Measurements from ENCODE around the gene PIP4K2B. TPM values are rescaled to one million over a fixed set of nuclear protein-coding genes. Genes with fewer than 3 reads are reported as not detected.

PIP4K2B gene
- total and polyA plus RNA-seq, 9 of the 15 experiments (the other 6 are each of a cell fraction or from before 2014, with no cell fraction given) = 3.7 to 29.9 (median 23.0) TPM

DNA sequence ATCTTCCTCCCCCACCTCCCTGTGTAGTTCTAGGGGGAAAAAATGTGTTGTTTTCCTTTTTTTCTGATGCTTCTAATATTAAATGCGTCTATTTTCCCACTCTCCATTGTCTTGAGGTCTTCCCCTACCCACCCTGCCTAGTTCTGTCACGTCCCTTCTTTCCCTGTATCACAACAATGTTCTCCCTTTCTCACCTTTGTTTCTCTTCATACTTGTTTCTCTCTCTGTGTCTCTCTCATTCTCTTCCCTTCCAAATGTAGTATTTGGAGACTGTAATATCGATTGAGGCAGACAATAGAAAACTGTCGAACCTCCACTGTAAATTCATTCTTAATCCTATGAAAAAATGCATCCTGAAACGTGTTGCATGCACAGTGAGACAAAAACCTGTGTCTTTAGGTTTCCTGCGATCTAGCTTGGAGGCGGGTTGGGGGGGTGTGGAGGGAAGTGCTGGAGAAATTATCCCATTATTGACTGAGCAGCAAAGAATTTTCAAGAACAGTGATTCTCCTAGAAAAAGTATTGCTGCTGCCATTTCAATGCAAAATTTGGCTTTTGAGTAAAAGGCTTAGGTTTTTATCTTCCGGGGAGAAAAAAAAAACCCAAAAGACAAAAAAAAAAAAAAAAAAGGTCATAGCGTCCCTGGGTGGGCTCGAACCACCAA lies 48.1 kb downstream of the PIP4K2B start (continued):
- TF ChIP-seq, protein P1, sequence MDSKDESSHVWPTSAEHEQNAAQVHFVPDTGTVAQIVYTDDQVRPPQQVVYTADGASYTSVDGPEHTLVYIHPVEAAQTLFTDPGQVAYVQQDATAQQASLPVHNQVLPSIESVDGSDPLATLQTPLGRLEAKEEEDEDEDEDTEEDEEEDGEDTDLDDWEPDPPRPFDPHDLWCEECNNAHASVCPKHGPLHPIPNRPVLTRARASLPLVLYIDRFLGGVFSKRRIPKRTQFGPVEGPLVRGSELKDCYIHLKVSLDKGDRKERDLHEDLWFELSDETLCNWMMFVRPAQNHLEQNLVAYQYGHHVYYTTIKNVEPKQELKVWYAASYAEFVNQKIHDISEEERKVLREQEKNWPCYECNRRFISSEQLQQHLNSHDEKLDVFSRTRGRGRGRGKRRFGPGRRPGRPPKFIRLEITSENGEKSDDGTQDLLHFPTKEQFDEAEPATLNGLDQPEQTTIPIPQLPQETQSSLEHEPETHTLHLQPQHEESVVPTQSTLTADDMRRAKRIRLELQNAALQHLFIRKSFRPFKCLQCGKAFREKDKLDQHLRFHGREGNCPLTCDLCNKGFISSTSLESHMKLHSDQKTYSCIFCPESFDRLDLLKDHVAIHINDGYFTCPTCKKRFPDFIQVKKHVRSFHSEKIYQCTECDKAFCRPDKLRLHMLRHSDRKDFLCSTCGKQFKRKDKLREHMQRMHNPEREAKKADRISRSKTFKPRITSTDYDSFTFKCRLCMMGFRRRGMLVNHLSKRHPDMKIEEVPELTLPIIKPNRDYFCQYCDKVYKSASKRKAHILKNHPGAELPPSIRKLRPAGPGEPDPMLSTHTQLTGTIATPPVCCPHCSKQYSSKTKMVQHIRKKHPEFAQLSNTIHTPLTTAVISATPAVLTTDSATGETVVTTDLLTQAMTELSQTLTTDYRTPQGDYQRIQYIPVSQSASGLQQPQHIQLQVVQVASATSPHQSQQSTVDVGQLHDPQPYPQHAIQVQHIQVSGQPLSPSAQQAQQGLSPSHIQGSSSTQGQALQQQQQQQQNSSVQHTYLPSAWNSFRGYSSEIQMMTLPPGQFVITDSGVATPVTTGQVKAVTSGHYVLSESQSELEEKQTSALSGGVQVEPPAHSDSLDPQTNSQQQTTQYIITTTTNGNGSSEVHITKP (IDR thresholded peaks at IDR 0.05; ENCODE audit: partially characterized antibody) = no peak
- no peak for TF ChIP-seq PCBP2 (IDR thresholded peaks at IDR 0.05; ENCODE audit: low read depth, low read length, poor library complexity, severe bottlenecking)
- no peak for TF ChIP-seq PTTG1 (tag; IDR thresholded peaks at IDR 0.05; ENCODE audit: low read depth)
- no peak for TF ChIP-seq PCBP1 (IDR thresholded peaks at IDR 0.05; ENCODE audit: low read depth, low read length, poor library complexity, severe bottlenecking)
- TF ChIP-seq FOXA3 (CRISPR knock-in tag; conservative IDR thresholded peaks at IDR 0.05 in 1 of 2, IDR thresholded peaks at IDR 0.05 in 1 of 2) = no peak
- peak; percentile 20; the same call in 1 of the 2 replicates for TF ChIP-seq ARID1B (IDR thresholded peaks at IDR 0.05)
- no peak for TF ChIP-seq KLF1 (tag; IDR thresholded peaks at IDR 0.05)
- no peak for TF ChIP-seq HNRNPUL1 (IDR thresholded peaks at IDR 0.05; ENCODE audit: low read length)
- TF ChIP-seq, protein P2, sequence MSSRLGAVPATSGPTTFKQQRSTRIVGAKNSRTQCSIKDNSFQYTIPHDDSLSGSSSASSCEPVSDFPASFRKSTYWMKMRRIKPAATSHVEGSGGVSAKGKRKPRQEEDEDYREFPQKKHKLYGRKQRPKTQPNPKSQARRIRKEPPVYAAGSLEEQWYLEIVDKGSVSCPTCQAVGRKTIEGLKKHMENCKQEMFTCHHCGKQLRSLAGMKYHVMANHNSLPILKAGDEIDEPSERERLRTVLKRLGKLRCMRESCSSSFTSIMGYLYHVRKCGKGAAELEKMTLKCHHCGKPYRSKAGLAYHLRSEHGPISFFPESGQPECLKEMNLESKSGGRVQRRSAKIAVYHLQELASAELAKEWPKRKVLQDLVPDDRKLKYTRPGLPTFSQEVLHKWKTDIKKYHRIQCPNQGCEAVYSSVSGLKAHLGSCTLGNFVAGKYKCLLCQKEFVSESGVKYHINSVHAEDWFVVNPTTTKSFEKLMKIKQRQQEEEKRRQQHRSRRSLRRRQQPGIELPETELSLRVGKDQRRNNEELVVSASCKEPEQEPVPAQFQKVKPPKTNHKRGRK (tag; IDR thresholded peaks at IDR 0.05) = peak; percentile 87
- TF ChIP-seq RFX5 (IDR thresholded peaks at IDR 0.05; ENCODE audit: low read depth, low read length) = no peak
- no peak for TF ChIP-seq ILK (tag; IDR thresholded peaks at IDR 0.05; ENCODE audit: borderline replicate concordance, low read depth)
- peak; percentile 52; the same call in 1 of the 2 replicates for TF ChIP-seq SPI1 (IDR thresholded peaks at IDR 0.05; ENCODE audit: borderline replicate concordance, low read depth, low read length)
- TF ChIP-seq FOXK2 (conservative IDR thresholded peaks at IDR 0.05 in 1 of 2, IDR thresholded peaks at IDR 0.05 in 1 of 2; ENCODE audit: low read depth in 2 of 2) = peak in 1 of 2 experiments; percentile 40; a peak in 2 of 4 replicates
- no peak for TF ChIP-seq KLF6 (CRISPR knock-in tag; IDR thresholded peaks at IDR 0.05; ENCODE audit: borderline replicate concordance)
- TF ChIP-seq ZNF23 (CRISPR knock-in tag; IDR thresholded peaks at IDR 0.05) = no peak
- TF ChIP-seq ETV5 (CRISPR knock-in tag; IDR thresholded peaks at IDR 0.05; ENCODE audit: low read depth) = no peak
- TF ChIP-seq ADNP (tag; IDR thresholded peaks at IDR 0.05) = peak; percentile 99
- TF ChIP-seq PRMT5 (CRISPR knock-in tag; IDR thresholded peaks at IDR 0.05) = no peak
- peak; percentile 38 to 80; a peak in 3 of 4 replicates for TF ChIP-seq CSDE1 (IDR thresholded peaks at IDR 0.05)
- TF ChIP-seq TFAP4 (CRISPR knock-in tag; IDR thresholded peaks at IDR 0.05; ENCODE audit: borderline replicate concordance) = no peak
- TF ChIP-seq ELF1 (tag; IDR thresholded peaks at IDR 0.05) = no peak
